Tibial nerve (tissue), 4 donors: ENCODE results near the gene SCGB2A2.

Source experiments
- EP300 ChIP-seq, 2 donors: sonication (generic); formaldehyde crosslinking; IDR thresholded peaks; one replicate each; pipeline ENCODE4 v1.6.1; 2017; ENCODE audit warnings: antibody characterized with exemption in 2 of 2, mild to moderate bottlenecking in 1 of 2
- POLR2A ChIP-seq, 2 donors: fragments of 450-650 bp; IDR thresholded peaks; one replicate each; pipeline ENCODE4 v1.6.1; 2017; ENCODE audit warnings: antibody characterized with exemption in 2 of 2, mild to moderate bottlenecking in 2 of 2, moderate library complexity in 2 of 2
- TF ChIP-seq, protein P1 (sequence below), 5 experiments: fragments of 200-600 bp in 3 of 5; fragments of 450-650 bp in 2 of 5; sonication (generic) in 3 of 5; IDR thresholded peaks; one replicate each; pipeline ENCODE4 v1.5.1; 2016 to 2019; ENCODE audit warnings: antibody characterized with exemption in 5 of 5, mild to moderate bottlenecking in 3 of 5, moderate library complexity in 2 of 5

GRCh38 chr11:62273284-62273683 lies 3.3 kb downstream of the SCGB2A2 start:
- TF ChIP-seq, protein P1, sequence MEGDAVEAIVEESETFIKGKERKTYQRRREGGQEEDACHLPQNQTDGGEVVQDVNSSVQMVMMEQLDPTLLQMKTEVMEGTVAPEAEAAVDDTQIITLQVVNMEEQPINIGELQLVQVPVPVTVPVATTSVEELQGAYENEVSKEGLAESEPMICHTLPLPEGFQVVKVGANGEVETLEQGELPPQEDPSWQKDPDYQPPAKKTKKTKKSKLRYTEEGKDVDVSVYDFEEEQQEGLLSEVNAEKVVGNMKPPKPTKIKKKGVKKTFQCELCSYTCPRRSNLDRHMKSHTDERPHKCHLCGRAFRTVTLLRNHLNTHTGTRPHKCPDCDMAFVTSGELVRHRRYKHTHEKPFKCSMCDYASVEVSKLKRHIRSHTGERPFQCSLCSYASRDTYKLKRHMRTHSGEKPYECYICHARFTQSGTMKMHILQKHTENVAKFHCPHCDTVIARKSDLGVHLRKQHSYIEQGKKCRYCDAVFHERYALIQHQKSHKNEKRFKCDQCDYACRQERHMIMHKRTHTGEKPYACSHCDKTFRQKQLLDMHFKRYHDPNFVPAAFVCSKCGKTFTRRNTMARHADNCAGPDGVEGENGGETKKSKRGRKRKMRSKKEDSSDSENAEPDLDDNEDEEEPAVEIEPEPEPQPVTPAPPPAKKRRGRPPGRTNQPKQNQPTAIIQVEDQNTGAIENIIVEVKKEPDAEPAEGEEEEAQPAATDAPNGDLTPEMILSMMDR (IDR thresholded peaks at IDR 0.05) = no peak
- TF ChIP-seq POLR2A (IDR thresholded peaks at IDR 0.05) (no peak), EP300 (IDR thresholded peaks at IDR 0.05) (no peak)
